Ascending aorta (tissue), 2 donors: ENCODE data around the gene SAPCD1. TPM values are rescaled to one million over a fixed set of nuclear protein-coding genes. Genes with fewer than 3 reads are reported as not detected.
A peak's percentile ranks its signal among the peaks of the same experiment; 100 is the strongest.

Source experiments
- DNase-seq, 2 donors: peaks; one replicate each; pipeline ENCODE4 v3.0.0-alpha.2; 2019; ENCODE audit warnings: low spot score in 2 of 2
- H3K27ac ChIP-seq, 2 donors: fragments of 200-600 bp; sonication (generic); one replicate each; pipeline ENCODE4 v1.5.1; 2016 to 2017; ENCODE audit warnings: mild to moderate bottlenecking in 1 of 2
- H3K27me3 ChIP-seq: fragments of 200-600 bp; sonication (generic); one replicate; pipeline ENCODE4 v1.5.1; 2017
- H3K36me3 ChIP-seq, 2 donors: fragments of 200-600 bp; sonication (generic); one replicate each; pipeline ENCODE4 v1.5.1; 2016
- H3K4me1 ChIP-seq, 2 donors: fragments of 200-600 bp; sonication (generic); one replicate each; pipeline ENCODE4 v1.5.1; 2016 to 2017; ENCODE audit warnings: mild to moderate bottlenecking in 1 of 2
- H3K4me3 ChIP-seq, 2 donors: fragments of 200-600 bp; sonication (generic); one replicate each; pipeline ENCODE4 v1.5.1; 2016 to 2017; ENCODE audit warnings: mild to moderate bottlenecking in 1 of 2
- H3K9me3 ChIP-seq, 2 donors: fragments of 200-600 bp; sonication (generic); one replicate each; pipeline ENCODE4 v1.5.1; 2016
- intact Hi-C: fragments of 100-400 bp; cut with DNase I; formaldehyde crosslinking; loops from one replicate; pipeline ENCODE4 v1.15.1; 2023
- total RNA-seq: library from RNA; depleted of rRNA; stranded (reverse); fragments of >200 nt; gene quantifications from one replicate; pipeline ENCODE4 v1.1.0, GENCODE V29; 2016
- TF ChIP-seq, protein P1 (sequence below), 3 experiments: fragments of 200-600 bp in 2 of 3; fragments of 450-650 bp in 1 of 3; sonication (generic) in 2 of 3; IDR thresholded peaks; one replicate each; pipeline ENCODE4 v1.5.1; 2016 to 2019; ENCODE audit warnings: antibody characterized with exemption in 3 of 3, mild to moderate bottlenecking in 1 of 3, moderate library complexity in 1 of 3

Gene SAPCD1
- total RNA-seq, 1 donor from 2014 or later = not detected

DNA sequence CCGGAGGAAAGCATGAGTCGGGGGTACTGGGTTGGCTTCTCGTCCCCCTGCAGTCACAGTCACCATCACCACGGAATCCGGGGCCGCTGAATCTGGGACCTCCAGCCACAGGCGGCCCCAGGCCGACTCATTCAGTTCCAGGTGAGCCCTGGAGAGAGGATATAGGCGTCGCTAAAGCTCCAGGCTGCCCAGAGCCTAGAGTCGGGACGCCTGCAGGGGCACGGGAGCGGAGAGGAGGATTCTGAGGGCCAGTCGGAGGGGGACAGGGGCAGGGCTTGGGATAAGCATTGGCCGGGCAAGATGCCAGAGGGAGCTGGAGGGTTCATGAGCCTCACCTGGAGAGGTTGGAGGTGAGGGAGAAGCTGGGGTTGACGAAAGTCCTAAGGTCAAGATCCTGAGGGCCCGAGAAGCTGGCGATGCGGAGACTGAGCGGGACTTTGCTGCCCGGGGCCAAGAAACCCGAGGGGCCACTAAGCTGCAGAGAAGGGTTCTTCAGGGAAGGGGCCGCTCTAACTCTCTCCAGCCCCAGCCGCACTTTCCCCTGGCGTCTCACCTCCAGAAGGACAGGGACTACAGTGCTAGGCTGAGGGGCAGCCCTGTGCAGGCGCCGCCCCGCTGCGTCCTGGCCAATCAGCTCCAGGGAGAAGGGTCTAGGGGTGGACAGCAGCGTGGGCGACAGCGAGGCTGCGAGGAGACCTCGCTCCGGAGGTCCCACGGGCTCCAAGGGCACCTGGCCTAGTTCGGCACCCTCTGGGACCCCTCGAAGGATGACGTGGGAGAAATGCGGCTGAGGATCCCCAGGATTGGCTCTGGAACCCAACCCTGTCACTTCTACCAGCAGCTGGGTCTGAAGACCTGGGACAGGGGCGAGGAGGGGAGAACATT is 3.7 kb downstream of the SAPCD1 start:
- no peak for DNase-seq
- H3K27ac ChIP-seq = no peak overlapping the region
- H3K4me3 ChIP-seq = peak overlapping the region; percentile 0 to 45
- TF ChIP-seq, protein P1, sequence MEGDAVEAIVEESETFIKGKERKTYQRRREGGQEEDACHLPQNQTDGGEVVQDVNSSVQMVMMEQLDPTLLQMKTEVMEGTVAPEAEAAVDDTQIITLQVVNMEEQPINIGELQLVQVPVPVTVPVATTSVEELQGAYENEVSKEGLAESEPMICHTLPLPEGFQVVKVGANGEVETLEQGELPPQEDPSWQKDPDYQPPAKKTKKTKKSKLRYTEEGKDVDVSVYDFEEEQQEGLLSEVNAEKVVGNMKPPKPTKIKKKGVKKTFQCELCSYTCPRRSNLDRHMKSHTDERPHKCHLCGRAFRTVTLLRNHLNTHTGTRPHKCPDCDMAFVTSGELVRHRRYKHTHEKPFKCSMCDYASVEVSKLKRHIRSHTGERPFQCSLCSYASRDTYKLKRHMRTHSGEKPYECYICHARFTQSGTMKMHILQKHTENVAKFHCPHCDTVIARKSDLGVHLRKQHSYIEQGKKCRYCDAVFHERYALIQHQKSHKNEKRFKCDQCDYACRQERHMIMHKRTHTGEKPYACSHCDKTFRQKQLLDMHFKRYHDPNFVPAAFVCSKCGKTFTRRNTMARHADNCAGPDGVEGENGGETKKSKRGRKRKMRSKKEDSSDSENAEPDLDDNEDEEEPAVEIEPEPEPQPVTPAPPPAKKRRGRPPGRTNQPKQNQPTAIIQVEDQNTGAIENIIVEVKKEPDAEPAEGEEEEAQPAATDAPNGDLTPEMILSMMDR (IDR thresholded peaks at IDR 0.05) = no peak
- no peaks in the 10 kb centered on the region for H3K4me1 ChIP-seq
- H3K27me3 ChIP-seq = no peaks in the 10 kb centered on the region
- H3K36me3 ChIP-seq = no peaks in the 10 kb centered on the region
- intact Hi-C loops = no loop called here
- no peaks in the 10 kb centered on the region for H3K9me3 ChIP-seq

DNA sequence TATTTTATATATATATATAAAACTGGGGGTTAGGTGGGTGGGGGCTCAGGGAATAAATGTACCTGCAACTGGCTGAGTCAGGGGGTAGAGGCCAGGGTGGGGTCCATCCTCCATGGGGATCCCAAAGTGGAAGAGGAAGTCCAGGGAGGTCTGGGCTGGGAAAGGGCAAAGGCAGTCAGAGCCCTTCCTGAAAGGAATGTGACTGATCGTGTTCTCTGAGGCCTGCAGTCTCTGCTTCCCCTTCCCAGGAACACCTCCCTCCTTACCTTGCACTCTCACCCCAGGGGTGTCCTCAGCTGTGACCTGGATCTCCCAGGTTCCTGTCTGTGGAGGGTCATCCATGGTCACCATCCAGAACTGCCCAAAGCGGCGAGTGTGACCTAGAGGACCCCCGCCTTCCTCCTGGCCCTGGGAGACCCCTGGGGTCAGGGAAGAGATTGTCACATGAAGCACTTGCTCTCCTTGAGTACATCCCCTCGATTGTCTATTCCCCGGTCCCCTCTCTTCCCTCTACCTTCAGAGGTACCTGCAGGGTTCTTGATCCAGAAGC is 4.7 kb downstream of the SAPCD1 start:
- Histone ChIP-seq H3K4me3 (no peak overlapping the region), H3K9me3 (no peaks in the 10 kb centered on the region), H3K27me3 (no peaks in the 10 kb centered on the region), H3K36me3 (no peaks in the 10 kb centered on the region), H3K4me1 (no peaks in the 10 kb centered on the region), H3K27ac (no peak overlapping the region)
- no peak for DNase-seq
- intact Hi-C loops = no loop called here
- TF ChIP-seq, protein P1 (IDR thresholded peaks at IDR 0.05) = no peak

DNA sequence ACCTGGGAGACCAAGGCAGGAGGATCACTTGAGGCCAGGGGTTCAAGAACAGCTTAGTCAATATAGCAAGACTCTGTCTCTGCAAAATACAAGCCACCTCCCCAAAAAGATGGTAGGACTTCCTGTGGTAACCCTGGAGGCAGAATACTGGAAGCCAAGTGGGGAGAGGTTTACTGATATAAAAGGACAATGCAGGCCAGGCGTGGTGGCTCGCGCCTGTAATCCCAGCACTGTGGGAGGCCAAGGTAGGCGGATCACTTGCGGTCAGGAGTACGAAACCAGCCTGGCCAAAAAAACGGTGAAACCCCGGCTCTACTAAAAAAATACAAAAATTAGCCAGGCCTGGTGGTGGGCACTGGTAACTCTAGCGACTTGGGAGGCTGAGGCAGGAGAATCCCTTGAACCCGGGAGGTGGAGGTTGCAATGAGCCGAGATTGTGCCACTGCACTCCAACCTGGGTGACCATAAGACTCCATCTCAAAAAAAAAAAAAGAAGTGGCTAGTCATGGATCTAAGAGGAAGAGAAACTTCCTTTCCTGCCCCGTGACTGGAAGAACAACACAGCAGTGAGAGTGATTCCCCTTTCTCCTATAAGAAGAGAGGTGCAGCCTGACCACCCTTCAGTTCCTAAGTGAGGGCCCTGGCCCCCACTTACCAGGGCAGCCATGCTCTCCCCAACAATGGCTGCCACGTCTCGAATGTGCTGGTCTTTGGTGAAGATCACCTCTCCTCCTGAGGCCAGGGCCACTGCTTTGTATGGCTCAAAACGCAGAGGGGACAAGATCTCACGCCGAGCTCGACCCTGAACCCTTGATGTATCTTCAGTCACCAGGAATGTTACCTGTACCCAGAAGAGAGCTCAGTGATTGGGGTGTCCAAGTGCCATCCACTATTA is 6.2 kb downstream of the SAPCD1 start:
- DNase-seq = no peak
- H3K27me3 ChIP-seq = no peaks in the 10 kb centered on the region
- H3K27ac ChIP-seq = no peak overlapping the region
- H3K4me3 ChIP-seq = no peak overlapping the region
- intact Hi-C loops = no loop called here
- H3K36me3 ChIP-seq = no peaks in the 10 kb centered on the region
- no peaks in the 10 kb centered on the region for H3K9me3 ChIP-seq
- no peaks in the 10 kb centered on the region for H3K4me1 ChIP-seq
- TF ChIP-seq, protein P1 (IDR thresholded peaks at IDR 0.05) = no peak

DNA sequence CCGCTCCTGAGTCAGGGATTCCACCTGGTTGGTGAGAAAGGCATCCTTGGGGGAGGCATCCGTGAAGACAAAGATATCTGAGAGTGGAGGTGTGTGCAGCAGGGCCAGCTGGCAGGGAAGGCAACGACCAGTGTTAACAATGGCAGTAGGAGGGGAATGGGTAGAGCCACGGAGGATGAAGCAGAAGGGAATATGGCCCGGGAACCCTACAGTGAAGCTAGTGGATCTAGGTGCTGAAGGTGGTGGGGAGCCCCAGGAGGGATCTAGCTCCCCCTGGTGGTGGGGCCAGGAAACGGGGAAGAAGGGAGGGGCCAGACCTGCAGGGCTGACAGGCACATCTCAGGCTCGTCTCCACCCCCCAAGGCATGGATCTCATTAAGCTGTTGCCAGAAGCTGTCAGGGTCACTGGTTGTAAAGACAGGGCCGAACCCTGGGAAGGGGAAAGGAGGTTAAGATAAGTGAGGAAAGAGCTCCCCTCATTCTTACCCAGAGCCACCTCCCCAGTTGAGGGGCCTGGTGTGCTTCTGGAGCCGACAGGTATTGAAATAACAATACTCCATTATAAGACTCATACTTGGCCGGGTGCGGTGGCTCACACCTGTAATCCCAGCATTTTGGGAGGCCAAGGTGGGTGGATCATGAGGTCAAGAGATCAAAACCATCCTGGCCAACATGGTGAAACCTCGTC is 7.4 kb downstream of the SAPCD1 start:
- DNase-seq = peak in 1 of 2 donors; percentile 25
- Histone ChIP-seq H3K9me3 (no peaks in the 10 kb centered on the region), H3K27ac (no peak overlapping the region), H3K4me3 (no peak overlapping the region), H3K36me3 (no peaks in the 10 kb centered on the region), H3K27me3 (no peaks in the 10 kb centered on the region), H3K4me1 (no peaks in the 10 kb centered on the region)
- intact Hi-C loops = loop anchor here (5.0 kb wide), 1 partner anchor 88 kb away; the partner anchor contains the start of gene LY6G5C
- TF ChIP-seq, protein P1 (IDR thresholded peaks at IDR 0.05) = peak; percentile 32 to 56 (median 54)

DNA sequence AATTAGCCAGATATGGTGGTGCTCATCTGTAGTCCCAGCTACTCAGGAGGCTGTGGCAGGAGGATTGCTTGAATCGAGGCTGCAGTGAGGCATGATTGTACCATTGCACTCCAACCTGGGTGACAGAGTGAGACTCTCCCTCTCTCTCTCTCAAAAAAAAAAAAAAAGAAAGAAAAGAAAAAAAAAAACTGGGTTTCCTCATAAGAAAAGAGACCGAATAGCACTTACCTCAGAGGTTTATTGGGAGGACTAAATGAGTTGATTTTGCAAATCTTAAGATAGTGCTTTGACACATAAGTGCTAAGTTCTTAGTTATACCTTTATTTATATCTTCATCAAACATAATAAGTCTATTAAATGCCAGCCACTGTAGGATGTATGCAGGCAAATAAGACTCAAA is 8.4 kb downstream of the SAPCD1 start:
- intact Hi-C loops = loop anchor here (5.0 kb wide), 1 partner anchor 89 kb away; the partner anchor contains the start of gene LY6G5C
- Histone ChIP-seq H3K4me1 (no peaks in the 10 kb centered on the region), H3K9me3 (no peaks in the 10 kb centered on the region), H3K27me3 (no peaks in the 10 kb centered on the region), H3K4me3 (no peak overlapping the region), H3K27ac (no peak overlapping the region), H3K36me3 (no peaks in the 10 kb centered on the region)
- DNase-seq = no peak
- TF ChIP-seq, protein P1 (IDR thresholded peaks at IDR 0.05) = no peak
